GM19043 (cell line): Measurements from ENCODE around the gene AFF4.
"Not testable (repeated sequence)": the region's sequence is repeated elsewhere in the genome, so short reads cannot be mapped to it uniquely, and the experiment has no call there.

Experiments
- ATAC-seq: cut with Tn5 transposase; IDR thresholded peaks from one replicate; pipeline ENCODE4 v1.9.1; 2021; ENCODE audit warnings: low read depth; ENCODE audit not compliant: unreplicated experiment

The AFF4 gene

DNA sequence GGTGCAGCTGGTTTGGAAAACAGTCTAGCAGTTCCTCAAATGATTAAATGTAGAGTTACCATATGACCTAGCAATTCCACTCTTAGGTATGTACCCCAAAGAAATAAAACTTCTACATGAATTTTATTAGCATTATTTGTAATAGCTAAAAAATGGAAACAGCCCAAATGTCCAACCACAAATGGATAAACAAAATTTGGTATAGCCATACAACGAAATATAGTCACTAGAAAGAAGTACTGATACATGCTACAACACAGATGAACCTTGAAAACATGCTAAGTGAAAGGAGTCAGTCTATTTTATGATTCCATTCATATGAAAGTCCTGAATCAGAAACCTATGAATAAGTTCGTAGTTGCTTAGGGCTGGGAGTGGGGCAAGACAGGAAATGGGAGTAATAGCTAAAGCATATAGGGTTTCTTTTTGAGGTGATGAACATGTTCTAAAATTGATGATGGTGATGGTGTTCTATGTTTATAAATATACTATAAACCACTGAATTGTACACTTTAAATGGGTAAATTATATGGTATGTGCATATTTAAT lies 103.5 kb downstream of the AFF4 start:
- no peak for ATAC-seq

DNA sequence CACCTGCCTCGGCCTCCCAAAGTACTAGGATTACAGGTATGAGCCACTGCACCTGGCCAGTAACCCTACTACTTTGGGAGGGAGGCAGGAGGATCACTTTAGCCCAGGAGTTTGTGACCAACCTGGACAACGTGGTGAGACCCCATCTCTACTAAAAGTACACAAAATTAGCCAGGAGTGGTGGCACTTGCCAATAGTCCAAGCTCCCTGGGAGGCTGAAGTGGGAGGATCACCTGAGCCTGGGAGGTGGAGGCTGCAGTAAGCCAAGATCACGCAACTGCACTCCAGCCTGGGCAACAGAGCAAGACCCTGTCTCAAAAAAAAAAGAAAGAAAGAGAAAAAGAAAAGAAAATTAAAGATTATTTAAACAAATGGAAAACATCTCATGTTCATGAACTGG lies 107.4 kb downstream of the AFF4 start:
- ATAC-seq = no peak

DNA sequence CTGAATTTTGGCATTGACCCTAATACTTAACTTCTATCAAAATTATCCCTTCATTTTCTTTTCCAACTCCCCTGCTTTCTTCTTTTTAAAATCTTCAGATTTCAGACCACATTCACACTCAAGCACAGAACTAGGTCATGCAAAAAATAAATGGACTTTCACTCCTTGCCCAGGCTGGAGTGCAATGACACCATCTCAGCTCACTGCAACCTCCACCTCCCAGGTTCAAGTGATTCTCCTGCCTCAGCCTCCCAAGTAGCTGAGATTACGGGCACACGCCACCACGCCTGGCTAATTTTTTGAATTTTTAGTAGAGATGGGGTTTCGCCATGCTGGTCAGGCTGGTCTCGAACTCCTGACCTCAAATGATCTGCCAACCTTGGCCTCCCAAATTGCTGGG lies 108.4 kb downstream of the AFF4 start:
- ATAC-seq = not testable (repeated sequence)

DNA sequence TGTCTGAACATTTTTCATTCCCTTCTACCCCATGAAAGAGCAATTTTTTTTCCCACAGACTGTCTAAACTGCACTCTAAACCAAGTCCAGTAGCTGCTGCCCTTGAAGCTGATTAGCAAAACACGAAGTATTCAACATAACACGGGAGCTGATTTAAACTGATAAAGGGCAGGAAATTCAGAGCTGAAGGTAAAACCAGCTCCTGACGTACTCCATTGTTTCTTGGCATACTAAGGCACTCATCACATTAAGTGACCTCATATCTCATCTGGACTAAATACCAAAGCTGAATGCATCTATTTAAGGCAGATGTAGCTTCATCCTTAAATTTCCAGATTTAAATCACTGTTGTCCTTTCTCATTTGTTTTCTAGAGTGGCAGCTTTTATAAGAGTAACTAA lies 109.1 kb downstream of the AFF4 start:
- no peak for ATAC-seq

DNA sequence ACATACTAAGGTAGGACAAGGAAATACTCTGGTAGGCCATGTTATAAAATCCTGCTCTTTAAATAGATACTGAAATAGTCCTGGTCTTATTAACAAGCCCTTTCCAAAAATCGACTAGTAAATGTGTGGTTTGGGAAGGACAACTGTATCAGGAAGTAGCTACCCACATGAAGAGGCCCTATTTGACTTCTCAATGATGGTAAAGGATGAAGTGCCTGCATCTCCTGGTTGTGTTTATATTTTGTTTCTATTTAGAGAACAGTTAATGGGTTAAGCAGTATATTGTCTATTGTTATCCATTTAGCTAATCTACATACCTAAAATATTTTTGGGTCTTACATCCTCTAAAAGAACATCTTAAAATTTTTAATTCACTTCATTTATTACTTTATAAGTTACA lies 109.6 kb downstream of the AFF4 start:
- ATAC-seq = no peak

- no peak for ATAC-seq
Measured at GRCh38 chr5:132853323-132853722, 110.1 kb downstream of the AFF4 start.

DNA sequence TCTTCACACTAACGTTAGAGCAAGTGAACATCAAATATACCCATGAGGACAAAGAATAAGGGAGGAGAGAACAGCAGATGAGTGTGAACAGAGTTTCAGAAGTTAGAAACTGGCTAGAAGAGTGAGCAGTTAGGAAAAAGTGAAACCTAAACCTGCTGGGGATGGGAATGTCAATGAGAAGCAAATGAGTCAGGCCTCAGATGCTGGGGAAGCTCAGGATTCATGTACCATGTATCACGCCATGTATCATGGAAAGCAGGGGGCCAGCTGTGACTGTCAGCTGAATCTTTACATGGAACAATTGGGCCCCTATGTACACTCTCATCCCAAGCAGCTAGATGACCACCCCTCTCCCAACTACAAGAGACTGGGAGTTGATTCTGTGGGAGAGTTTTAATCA lies 113.4 kb downstream of the AFF4 start:
- no peak for ATAC-seq

DNA sequence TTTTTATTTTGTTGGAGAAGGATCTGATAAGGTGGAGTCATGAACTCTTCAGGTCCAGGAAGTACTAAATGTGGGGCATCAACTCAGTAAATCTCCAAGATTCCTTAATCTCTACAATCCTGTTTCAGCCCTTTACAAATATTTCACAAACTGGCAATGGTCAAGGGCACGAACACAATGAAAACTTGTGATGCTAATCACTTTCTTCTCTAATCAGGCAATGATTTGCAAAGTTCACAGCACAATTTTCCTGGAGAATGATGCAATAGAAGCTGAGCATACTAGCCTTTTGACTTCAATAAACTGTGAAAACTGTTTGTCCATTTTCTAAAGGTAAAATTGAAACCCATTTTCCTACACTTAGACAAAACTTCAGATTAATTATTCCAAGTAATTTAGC lies 114.1 kb downstream of the AFF4 start:
- no peak for ATAC-seq

DNA sequence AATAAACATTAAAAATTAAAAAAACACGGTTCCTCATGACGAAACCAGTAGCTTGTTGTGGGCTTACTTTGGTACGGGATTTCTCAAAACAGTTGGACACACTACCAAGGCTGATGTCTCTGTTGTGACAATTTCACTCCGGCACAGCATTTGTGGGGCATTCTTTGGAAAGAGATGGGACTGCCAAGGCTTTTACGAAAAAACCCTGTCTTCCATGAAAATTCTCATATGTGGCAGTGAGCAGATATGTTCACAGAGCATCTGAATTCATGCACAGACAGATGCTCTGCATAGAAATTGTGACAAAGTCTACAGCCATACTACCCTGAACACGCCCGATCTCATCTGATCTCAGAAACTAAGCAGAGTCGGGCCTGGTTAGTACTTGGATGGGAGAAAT lies 115.2 kb downstream of the AFF4 start:
- no peak for ATAC-seq

DNA sequence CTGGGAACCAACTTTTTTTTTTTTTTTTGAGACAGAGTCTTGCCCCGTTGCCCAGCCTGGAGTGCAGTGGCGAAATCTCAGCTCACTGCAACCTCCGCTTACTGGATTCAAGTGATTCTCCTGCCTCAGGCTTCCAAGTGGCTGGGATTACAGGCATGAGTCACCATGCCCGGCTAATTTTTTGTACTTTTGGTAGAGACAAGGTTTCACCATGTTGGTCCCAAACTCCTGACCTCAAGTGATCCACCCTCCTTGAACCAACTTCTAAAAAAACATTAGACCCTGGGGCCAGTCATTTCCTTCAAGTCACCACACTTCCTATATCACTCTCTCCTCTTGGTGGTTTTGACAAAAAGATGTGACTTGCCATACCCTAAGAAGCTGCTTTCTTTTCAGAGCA lies 122.1 kb downstream of the AFF4 start:
- no peak for ATAC-seq

DNA sequence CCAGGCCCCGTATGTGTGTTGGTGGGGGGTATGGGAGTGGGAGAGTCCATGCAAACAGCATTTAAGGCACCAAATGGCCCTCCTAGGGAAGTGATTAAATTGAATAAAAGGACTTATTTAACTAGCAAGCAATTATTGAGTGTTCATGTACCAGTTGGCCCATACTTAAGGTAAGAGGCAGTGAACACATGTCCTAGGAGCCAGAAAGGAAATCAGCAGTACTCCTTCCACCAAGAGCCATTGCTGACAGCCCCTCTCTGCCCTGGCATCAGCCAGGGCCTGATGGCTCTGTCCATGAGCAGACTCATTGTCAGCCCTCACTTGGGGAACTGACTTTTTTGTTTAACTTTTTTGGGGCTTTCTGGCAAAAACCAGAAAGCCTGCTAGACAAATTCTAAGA lies 122.5 kb downstream of the AFF4 start:
- no peak for ATAC-seq

GRCh38 chr5:132840313-132840712 lies 123.1 kb downstream of the AFF4 start:
- no peak for ATAC-seq

GRCh38 chr5:132839426-132840301 lies 123.8 kb downstream of the AFF4 start:
- no peak for ATAC-seq

DNA sequence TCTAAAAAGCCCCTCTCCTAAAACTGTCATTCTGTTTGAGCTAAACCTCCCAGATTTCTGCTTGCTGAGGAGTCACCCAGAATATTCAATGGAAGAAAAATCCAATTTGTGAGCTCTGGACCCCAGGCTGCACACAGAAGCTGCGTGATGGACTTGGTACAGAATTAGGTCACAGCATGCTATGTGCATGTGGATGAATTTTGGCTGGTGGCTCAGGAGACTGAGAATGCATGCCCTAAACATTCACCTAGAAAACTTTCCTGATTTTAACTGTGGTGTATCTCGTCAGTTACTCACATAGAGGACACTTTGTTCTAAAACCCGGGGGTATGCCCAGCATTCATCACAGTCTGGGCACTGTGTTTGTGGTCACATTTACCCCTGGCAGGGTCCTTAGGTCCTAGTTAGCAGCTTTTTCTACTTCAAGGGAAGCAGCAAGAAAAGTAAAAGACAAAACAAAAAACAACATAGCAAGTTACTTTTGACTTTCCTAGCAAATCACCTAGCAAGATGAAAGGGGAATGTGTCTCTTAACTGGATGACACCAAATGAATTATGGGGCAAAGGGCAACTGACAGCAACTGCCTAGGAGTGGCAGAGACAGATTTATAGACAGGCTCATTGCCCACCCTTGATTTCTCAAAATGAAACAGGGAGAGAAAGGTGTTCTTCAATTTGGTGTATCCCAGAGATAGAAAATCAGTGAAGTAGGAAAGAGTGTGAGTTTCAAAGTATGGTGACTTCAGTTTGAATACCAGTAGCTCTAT lies 124.7 kb downstream of the AFF4 start:
- no peak for ATAC-seq

- no peak for ATAC-seq
Measured at GRCh38 chr5:132837868-132838267, 125.6 kb downstream of the AFF4 start.

DNA sequence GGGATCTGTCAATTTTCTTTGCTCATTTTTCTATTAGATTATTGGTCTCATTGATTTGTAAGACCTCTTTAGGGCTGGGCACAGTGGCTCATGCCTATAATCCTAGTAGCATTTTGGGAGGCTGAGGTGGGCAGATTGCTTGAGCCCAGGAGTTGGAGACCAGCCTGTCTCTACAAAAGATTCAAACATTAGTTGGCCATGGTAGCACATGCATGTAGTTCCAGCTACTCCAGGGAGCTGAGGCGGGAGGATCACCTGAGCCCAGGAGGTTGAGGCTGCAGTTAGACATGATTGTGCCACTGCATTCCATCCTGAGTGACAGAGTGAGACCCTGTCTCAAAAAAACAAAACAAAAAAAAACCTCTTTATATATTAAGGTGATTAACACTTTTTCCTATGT lies 126.6 kb downstream of the AFF4 start:
- no peak for ATAC-seq

- ATAC-seq = no peak
Measured at GRCh38 chr5:132834057-132834456, 129.4 kb downstream of the AFF4 start.

- no peak for ATAC-seq
Measured at GRCh38 chr5:132832612-132833011, 130.8 kb downstream of the AFF4 start.

GRCh38 chr5:132831095-132831860 lies 132.2 kb downstream of the AFF4 start:
- no peak for ATAC-seq

- ATAC-seq = peak; percentile 54
Measured at GRCh38 chr5:132830436-132831094, 132.9 kb downstream of the AFF4 start, which contains the start of gene SHROOM1. TSS of gene SHROOM1 (minus strand) at chr5:132830647. CDS start at chr5:132826140, 4,507 bp downstream.
